CD4-positive, alpha-beta T cell (primary cell): ENCODE data around the gene SOX5. TPM values are rescaled to one million over a fixed set of nuclear protein-coding genes. Genes with fewer than 3 reads are reported as not detected.

Experiments used
- ATAC-seq: fragments of 200-7000 bp; cut with Tn5 transposase; one replicate; pipeline ENCODE4 v1.10.0; 2022; ENCODE audit warnings: mild to moderate bottlenecking; ENCODE audit not compliant: poor library complexity
- CTCF ChIA-PET: fragments of 350-600 bp; sonication (Branson Sonifier 250); formaldehyde crosslinking; loops from one replicate; lab custom pipeline; 2021; ENCODE audit warnings: antibody characterized with exemption, inconsistent platforms; lab: Charles Lee
- POLR2A ChIA-PET: fragments of 350-600 bp; sonication (Branson Sonifier 250); formaldehyde crosslinking; loops from one replicate; lab custom pipeline; 2021; ENCODE audit warnings: antibody characterized with exemption, inconsistent platforms; lab: Charles Lee
- DNase-seq, 14 experiments: peaks; one replicate each; pipeline ENCODE4 v3.0.0-alpha.2; 2013 to 2020; ENCODE audit warnings: mixed read lengths in 2 of 14
- H3K27ac ChIP-seq, 2 donors: one replicate each; pipeline versions ENCODE4 v1.5.1 to v1.7.0; 2013; ENCODE audit warnings: low read length in 2 of 2, low read depth in 1 of 2, mild to moderate bottlenecking in 1 of 2
- H3K27me3 ChIP-seq, 2 experiments: 1 replicate in 1 of 2; 2 replicates in 1 of 2; pipeline versions ENCODE4 v1.6.1 to v1.7.0; 2013; ENCODE audit warnings: low read length in 2 of 2, control low read depth in 1 of 2, mild to moderate bottlenecking in 1 of 2, moderate library complexity in 1 of 2; ENCODE audit not compliant: insufficient read depth in 2 of 2, control insufficient read depth in 1 of 2
- H3K36me3 ChIP-seq: one replicate; pipeline ENCODE4 v1.6.1; 2013; ENCODE audit warnings: low read length, control low read depth; ENCODE audit not compliant: insufficient read depth
- H3K4me1 ChIP-seq: one replicate; pipeline ENCODE4 v1.6.1; 2013; ENCODE audit warnings: low read length, control low read depth; ENCODE audit not compliant: insufficient read depth
- H3K4me3 ChIP-seq: one replicate; pipeline ENCODE4 v1.5.1; 2013; ENCODE audit warnings: mild to moderate bottlenecking, low read length, moderate library complexity
- H3K9me3 ChIP-seq, 2 experiments: 1 replicate in 1 of 2; 2 replicates in 1 of 2; pipeline versions ENCODE4 v1.6.1 to v1.7.0; 2013; ENCODE audit warnings: low read length in 2 of 2, mild to moderate bottlenecking in 2 of 2, control low read depth in 1 of 2, moderate library complexity in 1 of 2; ENCODE audit not compliant: control insufficient read depth in 1 of 2, insufficient read depth in 1 of 2
- H3K27ac Mint-ChIP-seq: one replicate; pipeline ENCODE4 v1.8.0; 2020; ENCODE audit warnings: mixed read lengths
- H3K27me3 Mint-ChIP-seq: one replicate; pipeline ENCODE4 v1.8.0; 2021; ENCODE audit warnings: mixed read lengths
- H3K36me3 Mint-ChIP-seq: one replicate; pipeline ENCODE4 v1.8.0; 2021; ENCODE audit warnings: low read depth, mixed read lengths
- H3K4me1 Mint-ChIP-seq: one replicate; pipeline ENCODE4 v1.8.0; 2021; ENCODE audit warnings: low read depth, mixed read lengths
- H3K4me3 Mint-ChIP-seq: one replicate; pipeline ENCODE4 v1.8.0; 2020; ENCODE audit warnings: mild to moderate bottlenecking, mixed read lengths
- H3K9me3 Mint-ChIP-seq: one replicate; pipeline ENCODE4 v1.8.0; 2020; ENCODE audit warnings: mixed read lengths
- CTCF ChIP-seq: fragments of 200-600 bp; IDR thresholded peaks from one replicate; pipeline ENCODE4 v1.8.0; 2022; ENCODE audit warnings: antibody characterized with exemption, mild to moderate bottlenecking
- intact Hi-C, 2 experiments: fragments of 100-400 bp; cut with DNase I in 1 of 2; cut with micrococcal nuclease in 1 of 2; formaldehyde crosslinking; loops; one replicate each; pipeline versions ENCODE4 v1.15.1 to v1.9.0; 2023 to 2025; cut with DNase I, micrococcal nuclease
- total RNA-seq, 174 experiments: library from RNA in 2 of 174; stranded (reverse) in 2 of 174; gene quantifications; one replicate each; pipeline ENCODE4 v1.2.3 and lab custom pipeline; 2021 to 2026

The SOX5 gene
- total RNA-seq, 2 experiments from 2014 or later, result not detected

- DNase-seq (no peak), ATAC-seq (no peak)
- Histone ChIP-seq H3K4me3 (no peak overlapping the region), H3K27ac (no peak overlapping the region), H3K27me3 (no peaks in the 10 kb centered on the region), H3K36me3 (no peaks in the 10 kb centered on the region), H3K4me1 (no peaks in the 10 kb centered on the region), H3K9me3 (no peaks in the 10 kb centered on the region)
- Mint-ChIP-seq H3K36me3 (no peaks in the 10 kb centered on the region), H3K4me3 (no peak overlapping the region), H3K27ac (no peak overlapping the region), H3K9me3 (no peaks in the 10 kb centered on the region), H3K27me3 (no peaks in the 10 kb centered on the region), H3K4me1 (no peaks in the 10 kb centered on the region)
- ChIA-PET POLR2A (no interaction called here), CTCF (no interaction called here)
- no peak for TF ChIP-seq CTCF
- intact Hi-C loops, result no loop called here
Observed at GRCh38 chr12:23938422-23938821, 11.0 kb downstream of the SOX5 start.

- Histone ChIP-seq H3K4me1 (no peaks in the 10 kb centered on the region), H3K9me3 (no peaks in the 10 kb centered on the region), H3K27me3 (no peaks in the 10 kb centered on the region), H3K36me3 (no peaks in the 10 kb centered on the region), H3K27ac (no peak overlapping the region), H3K4me3 (no peak overlapping the region)
- Mint-ChIP-seq H3K27me3 (no peaks in the 10 kb centered on the region), H3K4me3 (no peak overlapping the region), H3K4me1 (no peaks in the 10 kb centered on the region), H3K9me3 (no peaks in the 10 kb centered on the region), H3K36me3 (no peaks in the 10 kb centered on the region), H3K27ac (no peak overlapping the region)
- intact Hi-C loops, result no loop called here
- TF ChIP-seq CTCF, result no peak
- no peak for DNase-seq
- ATAC-seq, result no peak
- ChIA-PET POLR2A (no interaction called here), CTCF (no interaction called here)
Observed at GRCh38 chr12:23931176-23931575, 18.3 kb downstream of the SOX5 start.

GRCh38 chr12:23930599-23930998 lies 18.9 kb downstream of the SOX5 start:
- CTCF ChIA-PET, result no interaction called here
- ATAC-seq (no peak), DNase-seq (no peak)
- Histone ChIP-seq H3K4me3 (no peak overlapping the region), H3K36me3 (no peaks in the 10 kb centered on the region), H3K9me3 (no peaks in the 10 kb centered on the region), H3K27me3 (no peaks in the 10 kb centered on the region), H3K27ac (no peak overlapping the region), H3K4me1 (no peaks in the 10 kb centered on the region)
- TF ChIP-seq CTCF, result no peak
- Mint-ChIP-seq H3K27me3 (no peaks in the 10 kb centered on the region), H3K27ac (no peak overlapping the region), H3K4me1 (no peaks in the 10 kb centered on the region), H3K9me3 (no peaks in the 10 kb centered on the region), H3K4me3 (no peak overlapping the region), H3K36me3 (no peaks in the 10 kb centered on the region)
- POLR2A ChIA-PET, result no interaction called here
- intact Hi-C loops, result no loop called here
